ENCODE data around the gene VKORC1L1.

- TF ChIP-seq POLR2A (IDR thresholded peaks at IDR 0.05) (no peak), CTCF (IDR thresholded peaks at IDR 0.05) (no peak), EP300 (IDR thresholded peaks at IDR 0.05) (no peak), POLR2AphosphoS5 (IDR thresholded peaks at IDR 0.05) (no peak)
Observed at GRCh38 chr7:65892835-65893234, 20.0 kb downstream of the VKORC1L1 start.

Measured in sigmoid colon (tissue), 4 donors.